HG02938 (cell line): ENCODE measurements around the gene CORO2A.

Source experiments
- ATAC-seq: cut with Tn5 transposase; IDR thresholded peaks from one replicate; pipeline ENCODE4 v1.9.1; 2021; ENCODE audit warnings: mild to moderate bottlenecking, moderate library complexity; ENCODE audit not compliant: unreplicated experiment

CORO2A gene

GRCh38 chr9:98193336-98193944 is 1.0 kb upstream of the CORO2A start:
- ATAC-seq: no peak

- peak; percentile 18 for ATAC-seq
These were observed 550 bp downstream of the CORO2A start for GRCh38 chr9:98191671-98192502.

- ATAC-seq: no peak
These were observed 1.2 kb downstream of the CORO2A start for GRCh38 chr9:98191181-98191608.

DNA sequence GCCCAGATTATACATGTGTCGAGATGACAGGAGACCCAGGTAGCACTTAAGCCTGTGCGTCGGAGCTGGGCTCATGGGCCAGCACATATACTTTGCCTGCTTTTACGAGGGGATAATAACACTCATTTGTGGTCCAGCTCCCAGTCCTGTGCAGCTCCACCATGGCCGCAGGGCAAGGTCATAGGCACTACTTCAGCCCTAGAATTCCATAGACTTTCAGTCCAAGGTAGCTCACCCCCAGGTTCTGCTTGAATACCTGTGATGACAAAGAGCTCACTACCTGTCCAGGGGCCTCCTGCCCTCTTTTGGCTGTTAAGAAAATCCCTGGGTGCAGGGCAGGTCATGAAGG is 1.7 kb downstream of the CORO2A start:
- no peak for ATAC-seq

GRCh38 chr9:98189412-98189811 is 3.0 kb downstream of the CORO2A start:
- no peak for ATAC-seq

DNA sequence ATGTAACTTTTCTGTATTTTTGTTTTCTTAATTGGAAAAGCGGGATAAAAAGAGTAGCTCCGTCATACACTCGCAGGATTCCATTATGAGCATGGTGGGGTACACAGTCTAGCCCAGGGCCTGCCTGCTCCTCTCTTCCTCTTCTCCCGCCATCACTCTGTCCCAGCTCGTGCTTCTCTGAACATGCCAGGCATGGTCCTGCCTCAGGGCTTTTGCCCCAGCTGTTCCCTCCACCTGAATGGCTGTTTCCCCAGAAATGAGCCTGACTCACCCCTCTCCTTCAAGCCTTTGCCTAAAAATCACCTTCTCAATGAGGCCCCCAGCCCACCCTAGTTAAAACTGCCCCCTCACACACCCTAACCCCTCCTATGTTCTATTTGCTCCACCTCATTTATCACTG is 4.5 kb downstream of the CORO2A start:
- no peak for ATAC-seq

- ATAC-seq: no peak
These were observed 6.2 kb downstream of the CORO2A start for GRCh38 chr9:98186236-98186635.

DNA sequence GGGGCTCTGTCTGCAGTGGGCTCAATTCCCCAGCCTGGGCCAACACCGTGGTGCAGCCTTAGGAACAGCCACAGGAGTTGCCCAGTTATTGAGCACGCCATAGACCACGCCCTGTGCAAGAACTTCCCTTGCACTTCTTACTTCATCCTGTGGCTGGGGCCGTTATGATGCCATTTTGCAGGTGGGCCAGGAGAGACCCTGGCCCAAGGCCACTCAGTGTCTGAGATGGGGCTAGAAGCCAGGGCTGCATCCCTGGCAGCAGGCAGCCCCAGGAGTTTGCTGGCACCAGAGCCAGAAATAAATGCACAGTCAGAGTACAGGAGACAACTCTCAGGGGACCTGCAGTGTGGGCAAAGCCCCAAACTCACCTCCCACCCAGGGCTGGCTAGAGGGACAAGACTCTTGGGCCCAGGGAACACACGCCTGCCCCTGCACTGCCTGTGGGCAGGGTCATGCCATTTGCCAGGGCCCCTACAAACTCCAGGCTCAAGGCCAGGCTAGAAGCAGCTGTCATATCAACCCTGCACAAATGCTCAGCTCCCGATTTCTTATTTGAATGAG is 6.7 kb downstream of the CORO2A start:
- no peak for ATAC-seq

DNA sequence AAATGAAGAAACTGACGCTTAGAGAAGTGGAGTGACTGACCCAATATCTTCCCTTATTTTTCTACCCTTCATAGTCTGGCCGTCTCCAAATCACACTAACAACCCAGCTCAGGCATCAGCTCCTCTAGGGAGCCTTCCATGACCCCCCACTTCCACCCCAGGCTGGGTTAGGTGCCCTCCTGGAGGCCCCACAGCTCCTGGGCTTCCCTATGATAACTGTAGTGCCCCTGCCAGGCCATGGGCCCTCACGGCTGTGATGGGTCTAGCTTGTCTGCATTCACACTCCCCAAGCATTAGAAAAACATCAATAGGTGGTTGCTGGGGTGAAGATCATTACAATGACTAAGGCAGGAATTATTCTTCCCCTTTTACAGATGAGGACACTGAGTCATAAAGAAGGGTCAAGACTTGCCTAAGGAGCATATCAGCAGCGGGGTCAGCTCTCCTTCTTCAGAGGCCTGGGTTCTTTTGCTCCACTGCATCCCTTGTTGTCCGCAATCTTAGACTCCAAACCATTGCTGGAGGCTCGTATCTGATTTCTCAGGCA is 7.3 kb downstream of the CORO2A start:
- ATAC-seq: no peak

DNA sequence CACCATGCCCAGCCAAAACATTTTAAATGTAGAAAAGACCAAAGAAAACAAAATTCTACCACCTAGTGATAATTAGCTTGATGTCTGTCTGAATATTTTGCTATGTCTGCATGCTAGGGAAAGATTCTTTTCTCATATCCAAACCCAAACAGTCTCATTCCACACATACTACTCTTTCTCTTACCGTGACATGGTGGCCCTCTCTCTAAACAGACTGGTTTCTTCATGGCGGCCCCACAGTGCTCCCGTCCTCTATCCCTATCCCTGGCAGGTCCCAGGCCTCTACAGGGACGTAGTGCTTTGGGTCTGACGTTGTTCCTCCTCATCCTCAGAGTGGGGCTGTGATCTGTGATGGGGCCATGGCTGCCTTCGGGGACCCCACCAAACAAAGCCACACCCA is 8.1 kb downstream of the CORO2A start:
- no peak for ATAC-seq

- no peak for ATAC-seq
These were observed 9.4 kb downstream of the CORO2A start for GRCh38 chr9:98182889-98183599.

DNA sequence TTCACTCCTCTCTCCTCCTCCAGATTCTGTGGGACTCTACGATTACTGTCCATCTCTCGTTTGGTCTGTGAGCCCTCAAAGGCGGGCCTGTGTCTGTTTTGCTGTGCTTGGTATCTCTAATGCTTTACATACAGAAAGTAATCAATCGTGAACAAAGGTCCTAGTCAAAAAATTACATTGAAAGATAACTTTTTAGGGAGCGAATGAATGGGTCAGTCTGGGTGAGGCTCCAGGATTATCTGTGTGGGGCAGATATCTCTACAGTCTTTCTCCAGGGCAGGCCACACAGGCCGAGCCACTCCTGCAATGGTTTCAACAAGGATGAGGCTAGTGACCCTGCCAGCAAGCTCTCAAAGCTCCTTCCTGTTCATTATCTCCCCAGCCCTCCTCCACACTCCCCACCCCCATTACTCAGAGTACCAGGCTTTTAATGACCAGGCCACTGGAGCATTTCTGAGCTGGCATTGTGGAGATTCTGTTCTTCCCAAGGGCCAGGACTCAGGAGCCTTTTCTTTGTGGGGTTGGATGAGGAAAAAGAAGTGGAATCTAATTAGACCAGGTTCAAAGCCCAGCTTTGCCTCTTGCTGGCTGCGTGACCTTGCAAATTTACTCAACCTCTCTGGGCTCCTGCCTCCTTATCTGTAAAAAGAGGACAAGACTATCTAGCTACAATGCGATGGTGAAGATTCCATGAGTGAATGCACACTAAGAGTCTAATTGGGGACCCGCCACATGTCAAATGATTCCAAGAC is 10.2 kb downstream of the CORO2A start:
- no peak for ATAC-seq

- ATAC-seq: no peak
These were observed 10.7 kb downstream of the CORO2A start for GRCh38 chr9:98181746-98182068.

DNA sequence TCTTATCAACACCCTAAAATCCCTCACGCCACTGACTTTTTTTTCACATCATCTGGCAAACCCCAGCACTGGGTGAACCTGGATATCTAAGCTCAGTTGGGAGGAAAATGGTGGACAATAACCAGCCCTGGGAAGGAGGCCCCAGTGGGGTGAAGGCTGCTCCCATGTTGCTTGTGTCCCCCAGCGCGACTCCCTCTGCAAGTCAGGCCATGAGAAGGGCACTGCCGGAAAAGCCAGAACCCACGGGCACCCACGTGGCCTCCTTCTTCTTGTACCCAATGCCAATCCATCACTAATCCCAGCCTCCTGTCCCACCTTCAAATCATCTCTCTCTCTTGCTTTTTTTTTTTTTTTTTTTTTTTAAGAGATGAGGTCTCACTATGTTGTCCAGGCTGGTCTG is 11.4 kb downstream of the CORO2A start:
- no peak for ATAC-seq

GRCh38 chr9:98178874-98179850 is 13.3 kb downstream of the CORO2A start:
- ATAC-seq: no peak

DNA sequence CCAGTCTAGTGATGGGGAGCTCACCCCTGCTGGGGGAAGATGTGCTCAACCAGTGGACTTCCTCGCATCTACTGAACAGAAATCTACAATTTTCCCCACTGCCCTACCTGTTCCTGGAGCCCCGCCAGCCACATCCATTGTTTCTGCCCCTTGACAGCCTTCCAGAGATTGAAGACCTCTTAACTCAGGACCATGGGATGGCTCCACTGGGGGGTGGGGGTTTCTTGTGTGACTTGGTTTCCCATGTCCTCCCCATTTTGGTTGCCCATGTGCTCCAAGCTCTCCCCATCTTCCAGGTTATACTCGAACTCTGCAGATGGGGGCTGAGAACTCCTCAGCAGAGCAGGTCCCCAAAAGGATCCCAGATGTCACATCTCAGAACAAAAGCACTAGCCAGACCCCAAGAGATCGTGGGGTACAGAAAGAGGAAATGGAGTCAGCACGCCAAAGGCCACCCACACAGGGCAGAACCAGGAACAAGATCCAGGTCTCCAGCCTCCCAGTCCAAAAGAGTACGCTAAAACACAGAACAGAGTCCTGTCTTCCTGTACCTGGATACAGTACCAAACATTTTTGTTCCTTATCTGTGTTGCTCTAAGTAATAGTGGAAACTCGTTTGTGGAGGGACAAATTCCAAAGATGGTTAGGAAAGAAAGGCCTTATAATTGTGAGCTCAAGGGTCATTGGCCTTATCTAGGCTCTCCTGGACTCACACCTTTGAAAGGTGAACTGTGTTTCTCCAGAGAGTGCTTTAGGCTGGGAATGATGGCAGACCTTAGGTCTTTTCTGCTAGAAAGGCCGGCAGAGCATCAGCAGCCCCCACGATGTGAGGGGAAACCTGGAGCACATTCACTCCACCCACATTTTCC is 15.8 kb downstream of the CORO2A start:
- no peak for ATAC-seq

DNA sequence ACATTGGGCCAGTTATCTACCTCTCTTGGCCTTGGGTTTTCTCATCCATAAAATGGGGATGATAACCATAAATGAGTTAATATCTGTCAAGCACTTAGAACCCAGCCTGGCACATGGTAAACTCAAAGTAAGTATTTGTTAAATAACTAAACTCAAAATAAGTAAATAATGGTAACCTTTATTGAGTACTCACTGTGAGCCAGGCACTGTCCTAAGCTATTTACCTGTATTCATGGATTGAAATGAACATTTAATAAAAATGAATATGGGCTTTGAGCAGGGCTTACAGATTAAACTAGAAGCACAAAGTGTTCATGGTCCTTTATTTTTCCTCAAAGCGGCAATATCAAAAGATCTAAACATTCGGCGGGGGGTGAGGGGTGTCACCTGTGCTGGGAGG is 16.7 kb downstream of the CORO2A start:
- no peak for ATAC-seq

DNA sequence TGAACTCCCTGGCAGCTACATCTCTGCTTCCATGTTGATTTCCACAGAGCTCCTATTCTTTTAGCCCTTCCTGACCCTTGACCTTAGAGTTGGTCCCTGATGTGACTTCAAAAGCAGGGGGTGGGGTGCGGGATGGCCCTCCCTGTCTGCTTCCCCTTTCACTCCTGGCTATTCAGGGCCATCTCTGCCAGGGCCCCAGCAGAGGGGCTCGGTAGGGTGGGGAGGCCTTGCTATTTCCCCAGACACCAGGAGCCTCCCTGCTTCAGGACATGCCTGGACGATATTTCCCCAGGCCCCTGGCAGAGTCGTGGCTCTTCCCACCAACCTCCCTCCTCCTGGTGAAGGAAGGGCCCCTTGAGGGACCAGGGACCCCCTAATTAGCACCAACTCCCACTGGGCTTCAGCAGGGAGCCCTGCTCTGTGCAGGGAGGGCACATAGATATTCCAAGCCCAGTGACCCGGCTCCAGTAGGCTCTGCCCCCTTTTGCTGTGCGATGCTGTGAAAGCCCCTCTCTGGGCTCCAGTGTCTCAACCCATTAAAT is 17.3 kb downstream of the CORO2A start:
- no peak for ATAC-seq
